HL-60 (cell line): Measurements from ENCODE around the gene RIOK3.

Experiments
- POLR2AphosphoS5 ChIP-seq: IDR thresholded peaks from 2 replicates; pipeline ENCODE4 v1.6.1; 2012; ENCODE audit warnings: low read depth
- TF ChIP-seq, protein P1 (sequence below): IDR thresholded peaks from one replicate; pipeline ENCODE4 v1.5.1; 2011; ENCODE audit warnings: low read length, control low read depth, inconsistent platforms; ENCODE audit not compliant: insufficient read depth

DNA sequence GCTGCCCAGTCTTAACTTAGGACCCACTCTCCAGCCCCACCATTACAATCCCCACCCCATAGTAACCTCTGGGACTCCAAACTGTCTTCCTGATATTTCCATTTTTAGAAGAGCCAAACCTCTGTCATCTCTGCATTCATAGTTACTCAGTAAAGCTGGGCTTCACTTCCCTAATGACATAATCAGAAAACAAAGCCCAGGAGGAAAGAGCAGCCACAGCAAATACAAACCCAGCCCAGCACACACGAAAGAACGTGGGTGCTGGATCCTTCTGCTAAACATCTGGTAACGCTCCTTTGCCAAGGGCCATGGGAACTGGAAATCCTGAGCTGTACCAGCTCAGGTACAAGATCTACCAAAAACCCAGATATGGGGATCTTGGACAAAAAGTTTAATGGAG, 36.8 kb upstream of the RIOK3 start:
- no peak for TF ChIP-seq POLR2AphosphoS5
- TF ChIP-seq, protein P1, sequence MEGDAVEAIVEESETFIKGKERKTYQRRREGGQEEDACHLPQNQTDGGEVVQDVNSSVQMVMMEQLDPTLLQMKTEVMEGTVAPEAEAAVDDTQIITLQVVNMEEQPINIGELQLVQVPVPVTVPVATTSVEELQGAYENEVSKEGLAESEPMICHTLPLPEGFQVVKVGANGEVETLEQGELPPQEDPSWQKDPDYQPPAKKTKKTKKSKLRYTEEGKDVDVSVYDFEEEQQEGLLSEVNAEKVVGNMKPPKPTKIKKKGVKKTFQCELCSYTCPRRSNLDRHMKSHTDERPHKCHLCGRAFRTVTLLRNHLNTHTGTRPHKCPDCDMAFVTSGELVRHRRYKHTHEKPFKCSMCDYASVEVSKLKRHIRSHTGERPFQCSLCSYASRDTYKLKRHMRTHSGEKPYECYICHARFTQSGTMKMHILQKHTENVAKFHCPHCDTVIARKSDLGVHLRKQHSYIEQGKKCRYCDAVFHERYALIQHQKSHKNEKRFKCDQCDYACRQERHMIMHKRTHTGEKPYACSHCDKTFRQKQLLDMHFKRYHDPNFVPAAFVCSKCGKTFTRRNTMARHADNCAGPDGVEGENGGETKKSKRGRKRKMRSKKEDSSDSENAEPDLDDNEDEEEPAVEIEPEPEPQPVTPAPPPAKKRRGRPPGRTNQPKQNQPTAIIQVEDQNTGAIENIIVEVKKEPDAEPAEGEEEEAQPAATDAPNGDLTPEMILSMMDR = no peak
